NCI-H2107 (cell line): ENCODE measurements around the gene GNA15.

Experiments used
- DNase-seq: peaks from one replicate; lab custom pipeline; 2025; lab: John Stamatoyannopoulos, UW

GNA15 gene

GRCh38 chr19:3175781-3176714 is 40.2 kb downstream of the GNA15 start:
- no peak for DNase-seq

- no peak for DNase-seq
Observed at GRCh38 chr19:3176715-3177501, 41.1 kb downstream of the GNA15 start.

- no peak for DNase-seq
Observed at GRCh38 chr19:3178377-3178972, 42.6 kb downstream of the GNA15 start, which contains the start of gene S1PR4. Gene S1PR4, plus strand, starts transcription at chr19:3178769. Its CDS starts 24 bp downstream, at chr19:3178793.

DNA sequence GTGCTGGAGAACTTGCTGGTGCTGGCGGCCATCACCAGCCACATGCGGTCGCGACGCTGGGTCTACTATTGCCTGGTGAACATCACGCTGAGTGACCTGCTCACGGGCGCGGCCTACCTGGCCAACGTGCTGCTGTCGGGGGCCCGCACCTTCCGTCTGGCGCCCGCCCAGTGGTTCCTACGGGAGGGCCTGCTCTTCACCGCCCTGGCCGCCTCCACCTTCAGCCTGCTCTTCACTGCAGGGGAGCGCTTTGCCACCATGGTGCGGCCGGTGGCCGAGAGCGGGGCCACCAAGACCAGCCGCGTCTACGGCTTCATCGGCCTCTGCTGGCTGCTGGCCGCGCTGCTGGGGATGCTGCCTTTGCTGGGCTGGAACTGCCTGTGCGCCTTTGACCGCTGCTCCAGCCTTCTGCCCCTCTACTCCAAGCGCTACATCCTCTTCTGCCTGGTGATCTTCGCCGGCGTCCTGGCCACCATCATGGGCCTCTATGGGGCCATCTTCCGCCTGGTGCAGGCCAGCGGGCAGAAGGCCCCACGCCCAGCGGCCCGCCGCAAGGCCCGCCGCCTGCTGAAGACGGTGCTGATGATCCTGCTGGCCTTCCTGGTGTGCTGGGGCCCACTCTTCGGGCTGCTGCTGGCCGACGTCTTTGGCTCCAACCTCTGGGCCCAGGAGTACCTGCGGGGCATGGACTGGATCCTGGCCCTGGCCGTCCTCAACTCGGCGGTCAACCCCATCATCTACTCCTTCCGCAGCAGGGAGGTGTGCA is 43.3 kb downstream of the GNA15 start:
- DNase-seq = no peak

DNA sequence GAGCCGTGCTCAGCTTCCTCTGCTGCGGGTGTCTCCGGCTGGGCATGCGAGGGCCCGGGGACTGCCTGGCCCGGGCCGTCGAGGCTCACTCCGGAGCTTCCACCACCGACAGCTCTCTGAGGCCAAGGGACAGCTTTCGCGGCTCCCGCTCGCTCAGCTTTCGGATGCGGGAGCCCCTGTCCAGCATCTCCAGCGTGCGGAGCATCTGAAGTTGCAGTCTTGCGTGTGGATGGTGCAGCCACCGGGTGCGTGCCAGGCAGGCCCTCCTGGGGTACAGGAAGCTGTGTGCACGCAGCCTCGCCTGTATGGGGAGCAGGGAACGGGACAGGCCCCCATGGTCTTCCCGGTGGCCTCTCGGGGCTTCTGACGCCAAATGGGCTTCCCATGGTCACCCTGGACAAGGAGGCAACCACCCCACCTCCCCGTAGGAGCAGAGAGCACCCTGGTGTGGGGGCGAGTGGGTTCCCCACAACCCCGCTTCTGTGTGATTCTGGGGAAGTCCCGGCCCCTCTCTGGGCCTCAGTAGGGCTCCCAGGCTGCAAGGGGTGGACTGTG is 44.0 kb downstream of the GNA15 start:
- no peak for DNase-seq

DNA sequence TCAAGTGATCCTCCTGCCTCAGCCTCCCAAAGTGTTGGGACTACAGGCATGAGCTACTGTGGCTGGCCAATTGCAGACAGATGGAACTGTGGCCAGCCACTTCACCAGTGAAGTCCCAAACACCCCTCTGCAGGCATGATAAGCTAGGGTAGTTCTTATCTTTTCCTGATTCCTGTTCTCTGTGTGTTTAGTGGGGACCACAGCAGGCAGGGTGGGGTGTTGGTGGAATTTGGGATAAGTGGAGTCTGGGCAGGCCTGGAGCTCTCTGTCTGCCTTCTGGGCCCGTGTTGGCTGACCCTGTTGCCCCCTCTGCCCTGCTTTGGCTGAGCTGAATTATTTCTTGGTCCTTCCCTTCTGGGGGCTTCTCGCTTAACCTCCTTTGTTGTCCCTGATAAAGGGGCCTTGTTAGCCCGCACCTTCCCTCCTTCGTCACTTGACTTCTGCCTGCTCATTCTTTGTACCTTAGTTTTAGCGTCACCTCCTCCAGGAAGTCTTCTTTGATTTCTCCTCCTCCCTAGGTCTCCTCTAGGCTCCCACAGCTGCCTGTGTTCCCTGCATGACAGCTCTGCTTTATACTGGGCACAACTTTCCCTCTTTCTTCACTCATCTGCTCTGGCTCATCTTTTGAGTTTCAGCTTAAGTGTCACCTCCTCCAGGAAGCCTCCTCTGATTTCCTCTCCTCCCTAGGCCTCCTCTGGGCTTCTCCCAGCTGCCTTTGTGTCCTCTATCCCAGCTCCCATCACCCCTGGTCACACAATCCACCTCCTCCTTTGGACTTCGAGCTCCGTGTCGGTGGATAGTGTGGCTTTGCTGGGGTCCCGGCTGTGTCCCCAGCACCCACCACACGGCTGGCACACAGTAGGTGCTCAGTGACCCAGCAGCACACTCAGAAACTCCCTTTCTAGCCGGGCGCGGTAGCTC is 48.1 kb downstream of the GNA15 start:
- DNase-seq = no peak

DNA sequence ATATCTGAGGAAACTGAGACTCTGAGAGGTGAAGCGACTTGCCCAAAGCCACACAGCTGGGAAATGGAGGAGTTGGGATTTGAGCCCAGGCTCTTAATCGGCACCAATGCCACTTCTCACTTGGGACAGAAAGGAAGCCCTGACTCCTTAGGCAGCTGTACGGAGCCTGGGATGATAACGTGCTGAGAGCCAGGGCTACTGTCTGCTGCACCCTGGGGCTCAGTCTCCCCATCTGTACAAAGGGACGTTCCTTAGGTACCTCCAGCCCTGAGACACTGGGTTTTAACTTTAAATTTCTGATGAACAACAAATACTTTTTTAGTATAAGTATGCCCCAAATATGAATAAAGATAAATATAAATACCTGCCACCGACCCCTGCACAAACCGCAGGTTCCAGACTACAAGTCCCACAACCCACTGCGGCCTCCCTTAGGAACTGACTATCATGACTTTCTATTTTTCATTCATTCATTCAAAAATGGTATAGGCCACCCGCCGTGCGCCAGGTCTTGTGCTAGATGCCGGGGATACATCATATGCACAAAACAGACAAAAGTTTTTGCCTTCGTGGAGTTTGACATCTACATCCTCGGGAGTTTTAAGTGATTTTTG is 49.1 kb downstream of the GNA15 start:
- DNase-seq = no peak

DNA sequence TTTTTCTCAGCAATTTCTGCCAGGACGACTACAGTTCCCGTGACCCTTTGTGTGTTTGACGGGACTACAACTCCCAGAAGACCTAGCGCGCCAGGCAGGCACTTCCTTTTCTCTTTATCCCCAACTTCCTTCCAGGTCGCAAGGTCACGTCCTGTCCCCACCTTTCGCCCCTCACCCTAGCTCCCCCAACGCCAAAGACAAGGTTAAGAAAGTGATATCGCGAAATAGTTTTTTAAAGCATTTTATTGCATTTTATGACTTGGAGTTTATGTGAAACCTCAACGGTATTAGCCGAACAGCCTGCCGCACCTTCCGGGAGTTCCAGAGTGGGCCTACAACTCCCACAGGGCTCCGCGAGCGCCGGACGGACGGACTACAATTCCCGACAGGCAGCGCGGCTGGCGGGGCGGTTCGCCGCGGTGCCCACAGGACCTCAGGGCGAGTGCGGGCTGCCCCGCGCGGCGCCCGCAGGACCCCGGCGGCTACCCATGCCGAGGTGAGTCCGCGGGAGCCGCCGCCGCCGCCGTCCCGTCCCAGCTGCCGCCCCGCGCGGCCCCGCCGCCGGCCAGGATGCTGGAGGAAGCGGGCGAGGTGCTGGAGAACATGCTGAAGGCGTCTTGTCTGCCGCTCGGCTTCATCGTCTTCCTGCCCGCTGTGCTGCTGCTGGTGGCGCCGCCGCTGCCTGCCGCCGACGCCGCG is 49.8 kb downstream of the GNA15 start, which contains the start of gene NCLN:
NCLN (plus strand) TSS at position 470 of the 699 bp plus-strand sequence; CDS start at position 571, 101 bp downstream.
- DNase-seq = peak; percentile 87

DNA sequence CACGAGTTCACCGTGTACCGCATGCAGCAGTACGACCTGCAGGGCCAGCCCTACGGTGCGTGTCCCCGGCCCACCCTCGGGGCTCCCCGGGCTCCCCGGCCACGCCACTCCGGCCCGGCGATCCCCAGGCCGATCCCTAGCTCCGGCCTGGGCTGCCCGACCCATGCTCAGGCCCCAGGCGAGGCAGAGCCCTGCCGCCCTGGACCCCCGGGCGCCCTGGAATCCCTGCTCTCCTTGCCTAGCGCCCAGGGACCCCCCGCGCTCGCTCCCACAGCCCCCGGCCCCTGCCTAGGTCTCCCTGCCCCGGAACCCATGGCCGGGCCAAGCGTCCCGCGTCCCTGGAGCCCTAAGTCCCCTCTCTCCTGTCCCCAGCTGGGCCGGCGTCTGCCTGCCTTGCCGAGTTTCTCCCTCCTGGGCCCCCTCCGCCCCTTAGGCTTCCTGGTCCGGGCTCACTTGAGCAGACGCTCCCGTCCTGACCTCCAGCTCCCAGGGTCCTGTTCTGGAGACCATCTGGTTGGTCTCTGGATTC is 50.4 kb downstream of the GNA15 start:
- DNase-seq = no peak

GRCh38 chr19:3186891-3187661 is 51.2 kb downstream of the GNA15 start:
- no peak for DNase-seq

- no peak for DNase-seq
Observed at GRCh38 chr19:3187662-3188511, 52.1 kb downstream of the GNA15 start.

- no peak for DNase-seq
Observed at GRCh38 chr19:3188627-3189596, 53.1 kb downstream of the GNA15 start.

- no peak for DNase-seq
Observed at GRCh38 chr19:3189702-3190469, 54.1 kb downstream of the GNA15 start.

DNA sequence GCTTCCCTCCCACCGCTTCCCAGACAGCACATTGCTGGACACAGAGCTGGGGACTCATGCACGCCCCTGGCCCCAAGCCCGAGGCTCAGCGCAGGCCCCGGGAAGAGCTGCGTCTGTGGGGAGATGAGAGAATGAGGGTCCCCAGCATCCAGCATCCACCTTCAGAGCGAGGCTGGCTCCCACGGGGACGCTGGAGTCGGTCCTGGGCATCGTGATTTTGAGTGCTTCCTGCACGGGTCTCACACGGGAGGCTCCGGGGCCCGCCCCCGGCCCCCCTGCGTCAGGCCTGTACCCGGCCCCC is 54.6 kb downstream of the GNA15 start:
- no peak for DNase-seq
